Endodermal cell (in vitro differentiated cells): ENCODE results near the gene BRPF1. TPM values are rescaled to one million over a fixed set of nuclear protein-coding genes. Genes with fewer than 3 reads are reported as not detected.

Source experiments
- DNase-seq: peaks from one replicate; pipeline ENCODE4 v3.0.0-alpha.2; 2017
- H3K27ac ChIP-seq: 2 replicates; pipeline ENCODE4 v1.5.1; 2013; ENCODE audit warnings: mild to moderate bottlenecking, low read depth, low read length, moderate library complexity
- H3K27me3 ChIP-seq: 2 replicates; pipeline ENCODE4 v1.6.1; 2013; ENCODE audit warnings: mild to moderate bottlenecking, low read length, moderate library complexity; ENCODE audit not compliant: insufficient read depth, control insufficient read depth, poor library complexity, severe bottlenecking
- H3K36me3 ChIP-seq: 2 replicates; pipeline ENCODE4 v1.7.0; 2013; ENCODE audit warnings: mild to moderate bottlenecking, low read length, moderate library complexity; ENCODE audit not compliant: control insufficient read depth, insufficient read depth
- H3K4me1 ChIP-seq: one replicate; pipeline ENCODE4 v1.7.0; 2013; ENCODE audit warnings: low read length; ENCODE audit not compliant: control insufficient read depth, insufficient read depth
- H3K4me3 ChIP-seq: 2 replicates; pipeline ENCODE4 v1.5.1; 2013; ENCODE audit warnings: mild to moderate bottlenecking, low read length, moderate library complexity
- H3K9ac ChIP-seq: 2 replicates; pipeline ENCODE4 v1.6.1; 2013; ENCODE audit warnings: mild to moderate bottlenecking, low read length, moderate library complexity; ENCODE audit not compliant: poor library complexity, severe bottlenecking; ENCODE audit errors: extremely low read depth
- H3K9me3 ChIP-seq: 2 replicates; pipeline ENCODE4 v1.6.1; 2013; ENCODE audit warnings: mild to moderate bottlenecking, low read length, moderate library complexity; ENCODE audit not compliant: control insufficient read depth
- H3K27ac Mint-ChIP-seq: 2 replicates; pipeline ENCODE4 v1.8.0; 2020; ENCODE audit warnings: mixed read lengths
- H3K27me3 Mint-ChIP-seq: 2 replicates; pipeline ENCODE4 v1.8.0; 2021; ENCODE audit warnings: mild to moderate bottlenecking, mixed read lengths; ENCODE audit not compliant: insufficient read depth
- H3K36me3 Mint-ChIP-seq: 2 replicates; pipeline ENCODE4 v1.8.0; 2020; ENCODE audit warnings: low read depth, mixed read lengths
- H3K4me1 Mint-ChIP-seq: 2 replicates; pipeline ENCODE4 v1.8.0; 2020; ENCODE audit warnings: mixed read lengths
- H3K4me3 Mint-ChIP-seq: 2 replicates; pipeline ENCODE4 v1.8.0; 2020; ENCODE audit warnings: mild to moderate bottlenecking, moderate library complexity, mixed read lengths
- H3K9me3 Mint-ChIP-seq: 2 replicates; pipeline ENCODE4 v1.8.0; 2020; ENCODE audit warnings: mild to moderate bottlenecking, mixed read lengths
- CTCF ChIP-seq: fragments of 200-600 bp; sonication (generic); conservative IDR thresholded peaks from 2 replicates; pipeline ENCODE4 v1.5.0; 2021; ENCODE audit warnings: antibody characterized with exemption, mild to moderate bottlenecking
- WGBS, 2 experiments: methylation state at CpG; one replicate each; pipeline versions ENCODE4 v1.1.5 to v1.1.7; 2013; ENCODE audit warnings: missing lambda C conversion rate in 2 of 2, mixed read lengths in 1 of 2; ENCODE audit not compliant: insufficient coverage in 1 of 2, insufficient read length in 1 of 2; 5-methylcytosine and 5-hydroxymethylcytosine counted together
- total RNA-seq, 2 donors: library from RNA; stranded (reverse); fragmentation: NEBNext Ultra II Directional in 1 of 2; extraction: Animal tissue kit (Norgen Biotek cat#: 25700) in 1 of 2; gene quantifications; 2 replicates in 1 of 2; 3 replicates in 1 of 2; pipeline ENCODE4 v1.2.1, GENCODE V29; 2021

Gene BRPF1
- total RNA-seq, 2 donors from 2014 or later, result 22.7 to 28.5 TPM

- Histone ChIP-seq H3K36me3 (peaks cover 48% of the 10 kb centered on the region), H3K4me3 (no peak overlapping the region), H3K4me1 (no peaks in the 10 kb centered on the region), H3K9ac (no peak overlapping the region), H3K27me3 (no peaks in the 10 kb centered on the region), H3K27ac (no peak overlapping the region), H3K9me3 (no peaks in the 10 kb centered on the region)
- DNase-seq, result no peak
- peaks cover 26% of the 10 kb centered on the region for H3K36me3 Mint-ChIP-seq
- 91 to 95% methylated on average over 3 to 4 of the region's 5 CpGs for WGBS, 2 experiments
- TF ChIP-seq CTCF, result no peak
- H3K27me3 Mint-ChIP-seq, result no peaks in the 10 kb centered on the region
- peaks cover 4% of the 10 kb centered on the region for H3K4me1 Mint-ChIP-seq
- no peak overlapping the region for H3K4me3 Mint-ChIP-seq
- no peak overlapping the region for H3K27ac Mint-ChIP-seq
- H3K9me3 Mint-ChIP-seq, result no peaks in the 10 kb centered on the region
These were observed 34.9 kb upstream of the BRPF1 start for GRCh38 chr3:9696480-9697220.

GRCh38 chr3:9697892-9698291 is 33.6 kb upstream of the BRPF1 start:
- WGBS, 2 experiments, result 91% methylated on average over 4 of the region's 4 CpGs; no CpG with 5 or more reads in 1 of the 2 experiments
- Histone ChIP-seq H3K27me3 (peaks cover 1% of the 10 kb centered on the region), H3K4me1 (no peaks in the 10 kb centered on the region), H3K36me3 (peaks cover 41% of the 10 kb centered on the region), H3K9ac (no peak overlapping the region), H3K9me3 (no peaks in the 10 kb centered on the region), H3K27ac (no peak overlapping the region), H3K4me3 (no peak overlapping the region)
- TF ChIP-seq CTCF, result no peak
- no peak overlapping the region for H3K27ac Mint-ChIP-seq
- H3K4me1 Mint-ChIP-seq, result no peaks in the 10 kb centered on the region
- peaks cover 2% of the 10 kb centered on the region for H3K27me3 Mint-ChIP-seq
- H3K9me3 Mint-ChIP-seq, result no peaks in the 10 kb centered on the region
- H3K4me3 Mint-ChIP-seq, result no peak overlapping the region
- DNase-seq, result no peak
- peaks cover 26% of the 10 kb centered on the region for H3K36me3 Mint-ChIP-seq

- Histone ChIP-seq H3K27ac (no peak overlapping the region), H3K9me3 (no peaks in the 10 kb centered on the region), H3K9ac (no peak overlapping the region), H3K36me3 (peaks cover 37% of the 10 kb centered on the region), H3K4me1 (no peaks in the 10 kb centered on the region), H3K4me3 (no peak overlapping the region), H3K27me3 (peaks cover 5% of the 10 kb centered on the region)
- WGBS, 2 experiments, result 82% methylated on average over 3 of the region's 3 CpGs; no CpG with 5 or more reads in 1 of the 2 experiments
- Mint-ChIP-seq H3K36me3 (peaks cover 22% of the 10 kb centered on the region), H3K27me3 (peaks cover 6% of the 10 kb centered on the region), H3K4me3 (no peak overlapping the region), H3K27ac (no peak overlapping the region), H3K4me1 (no peaks in the 10 kb centered on the region), H3K9me3 (no peaks in the 10 kb centered on the region)
- no peak for DNase-seq
- TF ChIP-seq CTCF, result no peak
These were observed 33.2 kb upstream of the BRPF1 start for GRCh38 chr3:9698293-9698692.
